HepG2 (cell line): ENCODE results near the gene IKZF3. TPM values are rescaled to one million over a fixed set of nuclear protein-coding genes. Genes with fewer than 3 reads are reported as not detected.

ENCODE experiments used
- ARNT ChIP-seq: fragments of 450-650 bp; IDR thresholded peaks from 2 replicates; pipeline ENCODE4 v1.6.1; 2017
- CCAR2 ChIP-seq: fragments of 200-400 bp; formaldehyde crosslinking; optimal IDR thresholded peaks from 2 replicates; pipeline ENCODE3; 2018; ENCODE audit warnings: low read depth, mild to moderate bottlenecking, low read length, moderate library complexity
- MBNL3 ChIP-seq: fragments of 250-450 bp; sonication (Bioruptor Pico); conservative IDR thresholded peaks from 2 replicates; pipeline ENCODE4 v1.8.0; 2022; ENCODE audit warnings: mild to moderate bottlenecking, inconsistent platforms
- NFKBIZ ChIP-seq: IDR thresholded peaks from 2 replicates; pipeline ENCODE4 v1.6.1; 2018; ENCODE audit warnings: missing genetic modification reagents, missing compliant biosample characterization
- NR3C1 ChIP-seq: sonication (generic); formaldehyde crosslinking; IDR thresholded peaks from 2 replicates; pipeline ENCODE4 v1.4.0; 2020; ENCODE audit warnings: missing genetic modification reagents
- PHF8 ChIP-seq: sonication (generic); formaldehyde crosslinking; IDR thresholded peaks from 2 replicates; pipeline ENCODE4 v1.5.0; 2020; ENCODE audit warnings: missing genetic modification reagents
- SRSF4 ChIP-seq: fragments of 200-400 bp; formaldehyde crosslinking; IDR thresholded peaks from one replicate; pipeline ENCODE4 v1.6.1; 2018; ENCODE audit warnings: mild to moderate bottlenecking, low read depth, low read length, moderate library complexity; ENCODE audit not compliant: poor library complexity, severe bottlenecking
- YEATS4 ChIP-seq: sonication (generic); formaldehyde crosslinking; IDR thresholded peaks from 2 replicates; pipeline ENCODE4 v1.4.0; 2020; ENCODE audit warnings: missing genetic modification reagents, borderline replicate concordance
- ZBTB7A ChIP-seq: sonication (generic); formaldehyde crosslinking; IDR thresholded peaks from 2 replicates; pipeline ENCODE4 v1.8.0; 2022; ENCODE audit warnings: mild to moderate bottlenecking, missing genetic modification reagents
- ZNF251 ChIP-seq: sonication (generic); formaldehyde crosslinking; IDR thresholded peaks from 2 replicates; pipeline ENCODE4 v1.9.0; 2021; ENCODE audit warnings: mild to moderate bottlenecking, missing genetic modification reagents
- ZNF335 ChIP-seq: sonication (generic); formaldehyde crosslinking; IDR thresholded peaks from 2 replicates; pipeline ENCODE4 v1.4.0; 2020; ENCODE audit warnings: missing genetic modification reagents
- ZNF660 ChIP-seq: sonication (generic); formaldehyde crosslinking; IDR thresholded peaks from 2 replicates; pipeline ENCODE4 v1.5.1; 2020; ENCODE audit warnings: mild to moderate bottlenecking, low read depth, missing genetic modification reagents, borderline replicate concordance
- ZSCAN12 ChIP-seq: sonication (generic); formaldehyde crosslinking; IDR thresholded peaks from 2 replicates; pipeline ENCODE4 v1.9.0; 2021; ENCODE audit warnings: mild to moderate bottlenecking, missing genetic modification reagents
- ZZZ3 ChIP-seq: sonication (generic); formaldehyde crosslinking; IDR thresholded peaks from 2 replicates; pipeline ENCODE4 v1.4.0; 2020; ENCODE audit warnings: missing genetic modification reagents, mild to moderate bottlenecking, borderline replicate concordance
- polyA plus RNA-seq, 8 experiments: library from polyadenylated mRNA; depleted of rRNA in 3 of 8; stranded (reverse) in 7 of 8; unstranded in 1 of 8; fragments of >200 nt; fragmentation: Illumina TruSeq in 4 of 8; extraction: Trizol in 4 of 8; gene quantifications; 2 replicates each; pipeline versions ENCODE4 v1.2.1 to v1.2.3, GENCODE V29; 2011 to 2016; ENCODE audit warnings: low read depth in 4 of 8, missing spikeins in 1 of 8, mixed read lengths in 1 of 8; ENCODE audit not compliant: insufficient read depth in 1 of 8
- total RNA-seq, 5 experiments: library from RNA; depleted of rRNA; stranded (reverse); fragments of >200 nt; fragmentation: Illumina TruSeq; extraction: Trizol; gene quantifications; 2 replicates each; pipeline ENCODE4 v1.2.3, GENCODE V29; 2016; ENCODE audit warnings: low read depth in 1 of 5
- TF ChIP-seq, protein P1 (sequence below): sonication (generic); formaldehyde crosslinking; IDR thresholded peaks from 2 replicates; pipeline ENCODE4 v1.5.1; 2020; ENCODE audit warnings: missing genetic modification reagents, mild to moderate bottlenecking, borderline replicate concordance
- TF ChIP-seq, protein P2 (sequence below): sonication (generic); formaldehyde crosslinking; IDR thresholded peaks from 2 replicates; pipeline ENCODE4 v1.4.0; 2020; ENCODE audit warnings: mild to moderate bottlenecking, missing genetic modification reagents, borderline replicate concordance
- TF ChIP-seq, protein P3 (sequence below): sonication (generic); formaldehyde crosslinking; IDR thresholded peaks from 2 replicates; pipeline ENCODE4 v1.4.0; 2020; ENCODE audit warnings: mild to moderate bottlenecking, missing genetic modification reagents, borderline replicate concordance

Gene IKZF3
- total and polyA plus RNA-seq, 2 of the 13 experiments (the other 11 are each of a cell fraction or from before 2014, with no cell fraction given), result not detected

- TF ChIP-seq, protein P1, sequence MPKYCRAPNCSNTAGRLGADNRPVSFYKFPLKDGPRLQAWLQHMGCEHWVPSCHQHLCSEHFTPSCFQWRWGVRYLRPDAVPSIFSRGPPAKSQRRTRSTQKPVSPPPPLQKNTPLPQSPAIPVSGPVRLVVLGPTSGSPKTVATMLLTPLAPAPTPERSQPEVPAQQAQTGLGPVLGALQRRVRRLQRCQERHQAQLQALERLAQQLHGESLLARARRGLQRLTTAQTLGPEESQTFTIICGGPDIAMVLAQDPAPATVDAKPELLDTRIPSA (CRISPR knock-in tag), result no peak; the same call in 1 of the 2 replicates
- no peak for TF ChIP-seq ZZZ3 (CRISPR knock-in tag)
- TF ChIP-seq, protein P2, sequence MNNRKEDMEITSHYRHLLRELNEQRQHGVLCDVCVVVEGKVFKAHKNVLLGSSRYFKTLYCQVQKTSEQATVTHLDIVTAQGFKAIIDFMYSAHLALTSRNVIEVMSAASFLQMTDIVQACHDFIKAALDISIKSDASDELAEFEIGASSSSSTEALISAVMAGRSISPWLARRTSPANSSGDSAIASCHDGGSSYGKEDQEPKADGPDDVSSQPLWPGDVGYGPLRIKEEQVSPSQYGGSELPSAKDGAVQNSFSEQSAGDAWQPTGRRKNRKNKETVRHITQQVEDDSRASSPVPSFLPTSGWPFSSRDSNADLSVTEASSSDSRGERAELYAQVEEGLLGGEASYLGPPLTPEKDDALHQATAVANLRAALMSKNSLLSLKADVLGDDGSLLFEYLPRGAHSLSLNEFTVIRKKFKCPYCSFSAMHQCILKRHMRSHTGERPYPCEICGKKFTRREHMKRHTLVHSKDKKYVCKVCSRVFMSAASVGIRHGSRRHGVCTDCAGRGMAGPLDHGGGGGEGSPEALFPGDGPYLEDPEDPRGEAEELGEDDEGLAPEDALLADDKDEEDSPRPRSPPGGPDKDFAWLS (CRISPR knock-in tag), result no peak
- no peak; the same call in none of the 2 replicates for TF ChIP-seq PHF8
- no peak for TF ChIP-seq SRSF4
- TF ChIP-seq ARNT, result no peak
- TF ChIP-seq ZSCAN12 (CRISPR knock-in tag), result no peak
- no peak; the same call in 1 of the 2 replicates for TF ChIP-seq NFKBIZ (CRISPR knock-in tag)
- TF ChIP-seq, protein P3, sequence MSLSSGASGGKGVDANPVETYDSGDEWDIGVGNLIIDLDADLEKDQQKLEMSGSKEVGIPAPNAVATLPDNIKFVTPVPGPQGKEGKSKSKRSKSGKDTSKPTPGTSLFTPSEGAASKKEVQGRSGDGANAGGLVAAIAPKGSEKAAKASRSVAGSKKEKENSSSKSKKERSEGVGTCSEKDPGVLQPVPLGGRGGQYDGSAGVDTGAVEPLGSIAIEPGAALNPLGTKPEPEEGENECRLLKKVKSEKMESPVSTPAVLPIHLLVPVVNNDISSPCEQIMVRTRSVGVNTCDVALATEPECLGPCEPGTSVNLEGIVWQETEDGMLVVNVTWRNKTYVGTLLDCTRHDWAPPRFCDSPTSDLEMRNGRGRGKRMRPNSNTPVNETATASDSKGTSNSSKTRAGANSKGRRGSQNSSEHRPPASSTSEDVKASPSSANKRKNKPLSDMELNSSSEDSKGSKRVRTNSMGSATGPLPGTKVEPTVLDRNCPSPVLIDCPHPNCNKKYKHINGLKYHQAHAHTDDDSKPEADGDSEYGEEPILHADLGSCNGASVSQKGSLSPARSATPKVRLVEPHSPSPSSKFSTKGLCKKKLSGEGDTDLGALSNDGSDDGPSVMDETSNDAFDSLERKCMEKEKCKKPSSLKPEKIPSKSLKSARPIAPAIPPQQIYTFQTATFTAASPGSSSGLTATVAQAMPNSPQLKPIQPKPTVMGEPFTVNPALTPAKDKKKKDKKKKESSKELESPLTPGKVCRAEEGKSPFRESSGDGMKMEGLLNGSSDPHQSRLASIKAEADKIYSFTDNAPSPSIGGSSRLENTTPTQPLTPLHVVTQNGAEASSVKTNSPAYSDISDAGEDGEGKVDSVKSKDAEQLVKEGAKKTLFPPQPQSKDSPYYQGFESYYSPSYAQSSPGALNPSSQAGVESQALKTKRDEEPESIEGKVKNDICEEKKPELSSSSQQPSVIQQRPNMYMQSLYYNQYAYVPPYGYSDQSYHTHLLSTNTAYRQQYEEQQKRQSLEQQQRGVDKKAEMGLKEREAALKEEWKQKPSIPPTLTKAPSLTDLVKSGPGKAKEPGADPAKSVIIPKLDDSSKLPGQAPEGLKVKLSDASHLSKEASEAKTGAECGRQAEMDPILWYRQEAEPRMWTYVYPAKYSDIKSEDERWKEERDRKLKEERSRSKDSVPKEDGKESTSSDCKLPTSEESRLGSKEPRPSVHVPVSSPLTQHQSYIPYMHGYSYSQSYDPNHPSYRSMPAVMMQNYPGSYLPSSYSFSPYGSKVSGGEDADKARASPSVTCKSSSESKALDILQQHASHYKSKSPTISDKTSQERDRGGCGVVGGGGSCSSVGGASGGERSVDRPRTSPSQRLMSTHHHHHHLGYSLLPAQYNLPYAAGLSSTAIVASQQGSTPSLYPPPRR (CRISPR knock-in tag), result peak; percentile 76; the same call in 1 of the 2 replicates
- TF ChIP-seq NR3C1, result no peak
- peak; percentile 83 for TF ChIP-seq ZNF335 (CRISPR knock-in tag)
- TF ChIP-seq YEATS4, result peak; percentile 75
- no peak; the same call in 1 of the 2 replicates for TF ChIP-seq ZBTB7A (CRISPR knock-in tag)
- TF ChIP-seq MBNL3, result no peak
- TF ChIP-seq ZNF660 (CRISPR knock-in tag), result no peak; the same call in 1 of the 2 replicates
- TF ChIP-seq ZNF251, result no peak
- no peak for TF ChIP-seq CCAR2
These were observed 123.6 kb downstream of the IKZF3 start (continued) for GRCh38 chr17:39740357-39741111.
